HG03558 (cell line): ENCODE results near the gene HERPUD1.
A peak's percentile ranks its signal among the peaks of the same experiment; 100 is the strongest.
"Not testable (repeated sequence)": the region's sequence is repeated elsewhere in the genome, so short reads cannot be mapped to it uniquely, and the experiment has no call there.

ENCODE experiments used
- ATAC-seq: cut with Tn5 transposase; IDR thresholded peaks from one replicate; pipeline ENCODE4 v1.9.1; 2021; ENCODE audit warnings: moderate number of reproducible peaks; ENCODE audit not compliant: unreplicated experiment; ENCODE audit errors: extremely low read depth

HERPUD1 gene

GRCh38 chr16:56974549-56975300 lies 42.8 kb downstream of the HERPUD1 start:
- no peak for ATAC-seq

GRCh38 chr16:56975714-56976113 lies 43.8 kb downstream of the HERPUD1 start:
- no peak for ATAC-seq

- ATAC-seq = no peak
Measured at GRCh38 chr16:56977216-56977615, 45.3 kb downstream of the HERPUD1 start.

- ATAC-seq = no peak
Measured at GRCh38 chr16:56977823-56978430, 46.0 kb downstream of the HERPUD1 start.

- no peak for ATAC-seq
Measured at GRCh38 chr16:56980201-56980535, 48.2 kb downstream of the HERPUD1 start.

GRCh38 chr16:56980792-56981724 lies 49.1 kb downstream of the HERPUD1 start:
- no peak for ATAC-seq

GRCh38 chr16:56981729-56982271 lies 49.9 kb downstream of the HERPUD1 start:
- ATAC-seq = no peak

- no peak for ATAC-seq
Measured at GRCh38 chr16:56982695-56983094, 50.8 kb downstream of the HERPUD1 start.

- no peak for ATAC-seq
Measured at GRCh38 chr16:56983211-56983751, 51.3 kb downstream of the HERPUD1 start.

- ATAC-seq = no peak
Measured at GRCh38 chr16:56984639-56985038, 52.7 kb downstream of the HERPUD1 start.

GRCh38 chr16:56985288-56985961 lies 53.5 kb downstream of the HERPUD1 start:
- no peak for ATAC-seq

- no peak for ATAC-seq
Measured at GRCh38 chr16:56985962-56986360, 54.0 kb downstream of the HERPUD1 start.

- ATAC-seq = no peak
Measured at GRCh38 chr16:56986361-56986760, 54.4 kb downstream of the HERPUD1 start.

GRCh38 chr16:56986908-56987307 lies 55.0 kb downstream of the HERPUD1 start:
- ATAC-seq = not testable (repeated sequence)

- ATAC-seq = no peak
Measured at GRCh38 chr16:56987692-56988091, 55.8 kb downstream of the HERPUD1 start.

GRCh38 chr16:56988161-56988947 lies 56.4 kb downstream of the HERPUD1 start:
- ATAC-seq = no peak

GRCh38 chr16:56988948-56989945 lies 57.3 kb downstream of the HERPUD1 start, which contains the start of gene NLRC5:
TSS of gene NLRC5 (plus strand) at chr16:56989557. CDS start at chr16:57020713, 31,156 bp downstream.
- peak; percentile 47 for ATAC-seq

GRCh38 chr16:56989988-56990387 lies 58.0 kb downstream of the HERPUD1 start:
- no peak for ATAC-seq
